Cerebellar nuclear complex (tissue), 1 donor: ENCODE data around the gene GRIN2D.

Experiments used
- DNase-seq, 2 experiments: peaks; one replicate each; lab custom pipeline; 2025; lab: John Stamatoyannopoulos, UW

Gene GRIN2D

DNA sequence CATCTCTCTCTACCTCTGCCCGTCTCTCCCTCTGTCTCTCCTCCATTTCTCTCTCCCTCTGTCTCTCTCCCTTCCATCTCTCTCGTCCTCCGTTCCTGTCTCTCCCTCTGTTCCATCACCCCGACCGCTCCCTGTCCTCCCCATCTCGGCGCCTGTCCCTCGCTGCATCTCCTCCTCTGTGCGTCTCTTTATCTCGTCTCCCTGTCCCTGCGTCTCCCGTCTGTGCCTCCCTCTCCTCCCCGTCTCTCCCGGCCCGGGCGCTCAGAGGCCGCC is 4.6 kb downstream of the GRIN2D start:
- DNase-seq: no peak

DNA sequence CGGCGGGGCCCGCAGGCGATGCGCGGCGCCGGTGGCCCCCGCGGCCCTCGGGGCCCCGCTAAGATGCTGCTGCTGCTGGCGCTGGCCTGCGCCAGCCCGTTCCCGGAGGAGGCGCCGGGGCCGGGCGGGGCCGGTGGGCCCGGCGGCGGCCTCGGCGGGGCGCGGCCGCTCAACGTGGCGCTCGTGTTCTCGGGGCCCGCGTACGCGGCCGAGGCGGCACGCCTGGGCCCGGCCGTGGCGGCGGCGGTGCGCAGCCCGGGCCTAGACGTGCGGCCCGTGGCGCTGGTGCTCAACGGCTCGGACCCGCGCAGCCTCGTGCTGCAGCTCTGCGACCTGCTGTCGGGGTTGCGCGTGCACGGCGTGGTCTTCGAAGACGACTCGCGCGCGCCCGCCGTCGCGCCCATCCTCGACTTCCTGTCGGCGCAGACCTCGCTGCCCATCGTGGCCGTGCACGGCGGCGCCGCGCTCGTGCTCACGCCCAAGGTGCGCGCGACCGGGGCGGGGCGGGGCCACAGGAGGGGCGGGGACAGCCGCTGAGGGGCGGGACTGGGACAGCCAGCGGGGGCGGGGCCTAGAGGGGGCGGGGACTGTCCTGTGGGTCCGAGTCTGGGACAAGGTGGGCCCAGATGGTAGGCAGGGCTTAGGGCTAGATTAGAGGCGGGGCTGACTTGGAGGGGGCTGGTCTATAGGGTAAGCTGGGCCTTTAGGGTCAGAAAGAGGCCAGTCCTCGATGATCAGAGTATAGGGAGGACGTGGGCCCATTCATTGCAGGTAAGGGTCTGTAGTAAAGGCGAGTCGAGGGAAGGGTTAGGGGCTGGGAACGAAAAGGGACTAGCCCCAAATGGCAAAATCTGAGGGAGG is 5.1 kb downstream of the GRIN2D start:
- no peak for DNase-seq

DNA sequence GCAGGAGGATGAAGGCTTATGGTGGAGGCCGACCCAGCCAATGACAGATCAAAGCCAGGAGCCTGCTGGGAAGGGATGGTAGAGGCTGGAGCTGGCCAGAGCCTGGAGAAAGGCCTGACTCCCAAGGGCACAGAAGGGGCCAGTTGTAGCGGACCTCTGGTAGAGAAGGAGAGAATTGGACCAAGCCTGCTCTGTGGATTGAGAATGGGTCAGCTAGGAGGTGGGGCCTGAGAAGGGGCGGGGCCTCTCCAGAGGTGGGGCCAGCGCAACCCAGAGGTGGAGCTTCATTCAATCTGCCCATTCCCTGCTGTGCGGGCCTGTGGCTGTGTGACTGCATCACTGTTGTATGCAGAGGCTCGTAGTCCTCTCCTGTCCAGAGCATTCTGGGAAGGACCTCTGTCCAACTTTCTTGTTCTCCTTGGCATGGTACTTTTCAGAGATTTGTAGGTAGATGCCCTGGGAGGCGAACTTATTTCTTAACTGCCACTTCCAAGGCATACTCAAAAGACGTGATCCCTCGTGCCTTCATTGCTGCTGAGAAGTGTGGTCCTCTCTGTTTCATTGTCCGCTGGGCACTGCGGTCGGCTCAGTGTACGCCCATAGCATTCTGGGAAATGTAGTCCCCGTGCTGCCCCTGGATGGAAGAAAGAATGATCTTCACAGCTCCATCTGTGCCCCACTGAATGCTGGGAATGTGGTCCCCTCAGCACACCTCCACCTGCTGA is 6.7 kb downstream of the GRIN2D start:
- no peak for DNase-seq

DNA sequence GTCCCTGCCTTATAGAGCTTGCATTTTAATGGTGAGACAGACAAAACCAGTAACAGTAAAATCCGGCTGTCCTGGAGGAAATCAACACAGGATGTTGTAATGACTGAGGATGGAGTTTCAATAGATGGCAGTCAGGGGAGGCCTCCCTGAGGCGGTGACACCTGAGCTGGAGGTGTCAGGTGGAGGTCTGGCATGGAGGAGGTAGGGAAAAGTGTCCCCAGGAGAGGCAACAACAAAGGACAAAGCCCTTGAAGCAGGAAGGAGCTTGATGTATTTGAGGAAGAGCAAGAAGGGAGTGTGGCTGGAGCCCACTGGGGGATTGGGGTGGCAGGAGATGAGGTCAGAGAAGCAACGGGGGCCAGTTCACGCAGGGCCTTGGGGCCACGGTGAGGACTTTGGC is 7.8 kb downstream of the GRIN2D start:
- DNase-seq: no peak

DNA sequence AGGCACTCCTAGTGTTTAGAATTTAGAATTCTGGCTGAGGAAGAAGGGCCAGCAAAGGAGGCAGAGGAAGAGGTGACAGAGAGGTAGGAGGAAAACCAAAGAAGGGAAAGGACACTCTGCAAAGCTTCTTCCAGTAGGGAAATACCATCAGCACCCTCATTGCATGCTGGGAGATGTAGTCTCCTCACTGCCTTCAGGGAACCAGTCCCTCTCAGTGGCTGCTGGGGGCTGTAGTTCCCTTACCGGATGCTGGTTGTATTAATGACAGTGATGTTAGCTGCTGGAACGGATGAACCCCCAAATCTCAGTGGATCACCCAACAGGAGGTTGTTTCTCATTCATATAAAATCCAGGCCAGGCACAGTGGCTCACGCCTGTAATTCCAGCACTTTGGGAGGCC is 10.1 kb downstream of the GRIN2D start:
- DNase-seq: no peak

DNA sequence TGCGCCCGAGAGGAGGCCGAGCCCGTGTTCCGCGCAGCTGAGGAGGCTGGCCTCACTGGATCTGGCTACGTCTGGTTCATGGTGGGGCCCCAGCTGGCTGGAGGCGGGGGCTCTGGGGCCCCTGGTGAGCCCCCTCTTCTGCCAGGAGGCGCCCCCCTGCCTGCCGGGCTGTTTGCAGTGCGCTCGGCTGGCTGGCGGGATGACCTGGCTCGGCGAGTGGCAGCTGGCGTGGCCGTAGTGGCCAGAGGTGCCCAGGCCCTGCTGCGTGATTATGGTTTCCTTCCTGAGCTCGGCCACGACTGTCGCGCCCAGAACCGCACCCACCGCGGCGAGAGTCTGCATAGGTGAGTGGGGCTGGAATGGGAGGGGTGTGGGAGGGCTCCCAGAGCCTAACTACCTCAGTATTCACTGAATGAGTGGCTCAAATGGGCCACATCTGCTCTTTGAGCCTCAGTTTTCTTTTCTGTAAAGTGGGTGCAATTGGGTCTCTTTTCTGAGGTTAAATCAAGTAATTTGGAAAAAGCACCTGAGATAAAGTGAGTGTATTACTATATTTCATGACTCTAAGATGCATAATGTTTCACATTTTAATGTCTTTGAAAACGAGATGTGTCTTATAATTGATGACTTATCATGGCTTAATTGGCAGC is 11.7 kb downstream of the GRIN2D start:
- DNase-seq: no peak

DNA sequence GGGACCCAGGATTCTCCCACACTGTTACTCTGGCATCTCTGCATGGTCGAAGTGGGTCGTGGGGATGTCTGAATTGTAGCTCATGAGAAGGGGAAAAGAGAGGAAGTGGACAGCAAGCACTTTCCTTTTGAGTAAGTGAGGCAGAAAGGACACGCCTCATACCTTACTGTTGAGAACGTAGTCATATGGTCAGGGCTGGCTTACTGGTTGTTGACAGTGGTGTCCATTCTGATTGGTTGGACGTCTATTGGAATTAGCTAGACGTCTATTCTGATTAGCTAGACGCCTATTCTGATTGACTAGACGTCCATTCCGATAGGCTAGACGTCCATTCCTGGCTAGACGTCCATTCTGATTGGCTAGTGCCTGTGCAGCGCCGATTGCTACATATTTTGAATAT is 12.4 kb downstream of the GRIN2D start:
- DNase-seq: no peak

DNA sequence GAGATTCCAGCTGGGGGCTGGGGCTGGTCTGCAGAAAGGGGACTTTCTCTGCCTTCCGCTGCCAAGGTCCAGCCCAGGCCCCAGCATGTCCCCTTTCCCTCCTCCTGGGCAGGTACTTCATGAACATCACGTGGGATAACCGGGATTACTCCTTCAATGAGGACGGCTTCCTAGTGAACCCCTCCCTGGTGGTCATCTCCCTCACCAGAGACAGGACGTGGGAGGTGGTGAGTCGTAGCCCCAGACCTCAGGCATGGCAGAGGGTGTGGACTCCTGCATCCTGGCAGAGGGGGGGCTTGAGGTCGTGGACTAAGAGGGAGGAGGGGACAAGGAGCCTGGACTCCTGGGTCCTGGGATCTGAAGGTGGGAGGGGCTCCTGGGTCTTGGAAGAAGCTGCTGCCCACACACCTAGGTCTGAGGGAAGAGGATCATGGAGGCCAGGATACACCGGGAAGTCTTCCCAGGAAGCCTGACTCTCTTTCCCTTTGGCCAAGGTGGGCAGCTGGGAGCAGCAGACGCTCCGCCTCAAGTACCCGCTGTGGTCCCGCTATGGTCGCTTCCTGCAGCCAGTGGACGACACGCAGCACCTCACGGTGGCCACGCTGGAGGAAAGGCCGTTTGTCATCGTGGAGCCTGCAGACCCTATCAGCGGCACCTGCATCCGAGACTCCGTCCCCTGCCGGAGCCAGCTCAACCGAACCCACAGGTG is 20.6 kb downstream of the GRIN2D start:
- no peak for DNase-seq

DNA sequence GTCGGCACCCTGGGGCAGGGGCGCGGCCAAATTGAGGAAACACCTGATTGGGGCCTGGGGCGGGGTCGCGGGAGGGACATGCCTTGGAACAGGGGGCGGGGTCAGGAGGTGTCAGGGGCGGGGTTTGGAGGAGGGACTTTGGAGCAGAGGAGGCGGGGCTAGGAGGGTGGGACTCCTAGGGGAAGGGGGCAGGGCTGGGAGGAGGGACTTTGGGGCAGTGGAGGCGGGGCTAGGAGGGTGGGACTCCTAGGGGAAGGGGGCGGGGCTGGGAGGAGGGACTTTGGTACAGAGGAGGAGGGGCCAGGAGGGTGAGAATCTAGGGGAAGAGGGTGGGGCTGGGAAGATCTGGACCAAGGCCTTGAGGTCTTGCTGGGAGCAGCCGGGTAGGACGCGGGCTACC is 21.9 kb downstream of the GRIN2D start:
- DNase-seq: no peak

DNA sequence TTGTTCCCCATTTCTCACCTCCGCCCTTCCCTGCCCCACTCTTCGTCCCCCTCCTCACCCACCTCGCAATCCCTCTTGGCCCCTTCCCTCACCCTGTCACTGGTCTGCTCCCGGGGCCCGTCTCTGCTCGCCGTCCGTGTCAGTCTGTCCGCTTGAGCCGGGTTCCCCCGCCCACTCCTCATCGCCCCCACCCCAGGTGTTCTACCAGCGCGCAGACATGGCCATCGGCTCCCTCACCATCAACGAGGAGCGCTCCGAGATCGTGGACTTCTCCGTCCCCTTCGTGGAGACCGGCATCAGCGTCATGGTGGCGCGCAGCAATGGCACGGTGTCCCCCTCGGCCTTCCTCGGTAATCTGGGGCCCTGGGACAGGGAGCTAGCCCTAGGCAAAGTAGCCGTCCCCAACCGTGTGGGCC is 22.3 kb downstream of the GRIN2D start:
- no peak for DNase-seq

DNA sequence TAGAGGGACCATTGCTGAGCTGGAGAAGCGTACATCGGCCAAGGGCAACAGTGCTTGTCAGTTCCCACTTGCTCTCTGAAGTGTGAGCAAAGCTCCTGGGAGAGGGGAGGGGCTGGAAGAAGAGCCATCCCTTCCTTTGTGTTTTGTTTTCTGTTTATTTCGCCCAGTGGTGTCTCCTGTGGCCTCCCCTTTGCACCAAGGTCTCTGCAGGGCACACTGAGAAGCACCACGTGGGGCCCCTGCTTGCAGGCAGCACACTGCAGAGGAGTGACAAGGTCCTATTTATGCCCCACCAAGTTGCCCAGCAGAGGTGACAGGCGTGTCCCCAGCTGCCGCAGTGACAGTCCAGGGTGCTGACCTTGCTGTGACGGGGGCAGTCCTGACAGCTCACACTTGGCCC is 24.0 kb downstream of the GRIN2D start:
- DNase-seq: no peak

DNA sequence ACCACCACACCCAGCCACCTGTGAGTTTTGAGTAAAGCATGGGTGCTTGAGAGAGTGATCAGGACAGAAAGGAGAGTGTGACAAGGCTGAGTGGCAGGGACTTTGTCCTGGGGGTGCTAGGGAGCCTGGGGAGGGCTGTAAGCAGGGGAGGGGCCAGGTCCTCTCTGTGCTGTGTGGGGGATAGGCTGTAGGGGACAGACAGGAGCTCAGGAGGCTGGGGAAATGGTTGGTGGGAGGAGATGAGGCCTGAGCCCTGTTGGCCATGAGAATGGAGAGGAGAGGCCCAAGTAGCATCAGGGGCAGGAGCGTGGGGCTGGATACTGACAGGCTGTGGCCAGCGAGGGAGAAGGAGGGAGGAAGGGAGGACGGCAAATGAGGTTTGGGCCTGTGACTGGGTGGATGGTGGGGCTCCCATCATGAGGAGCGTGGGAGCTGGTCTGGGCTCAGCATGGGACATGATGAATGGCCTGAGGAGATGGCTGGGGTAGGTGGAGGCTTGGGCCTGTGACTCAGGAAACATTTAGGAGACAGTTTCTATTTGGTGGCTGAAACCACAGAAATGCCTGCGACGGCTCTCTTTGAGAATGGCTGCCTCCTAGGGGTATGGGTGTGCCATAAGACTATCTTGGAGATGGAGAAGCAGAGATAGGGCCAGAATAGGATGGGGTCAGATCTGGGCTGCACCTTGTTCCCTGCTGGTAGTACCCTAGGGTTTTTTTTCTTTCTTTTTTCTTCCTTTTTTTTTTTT is 25.0 kb downstream of the GRIN2D start:
- no peak for DNase-seq

DNA sequence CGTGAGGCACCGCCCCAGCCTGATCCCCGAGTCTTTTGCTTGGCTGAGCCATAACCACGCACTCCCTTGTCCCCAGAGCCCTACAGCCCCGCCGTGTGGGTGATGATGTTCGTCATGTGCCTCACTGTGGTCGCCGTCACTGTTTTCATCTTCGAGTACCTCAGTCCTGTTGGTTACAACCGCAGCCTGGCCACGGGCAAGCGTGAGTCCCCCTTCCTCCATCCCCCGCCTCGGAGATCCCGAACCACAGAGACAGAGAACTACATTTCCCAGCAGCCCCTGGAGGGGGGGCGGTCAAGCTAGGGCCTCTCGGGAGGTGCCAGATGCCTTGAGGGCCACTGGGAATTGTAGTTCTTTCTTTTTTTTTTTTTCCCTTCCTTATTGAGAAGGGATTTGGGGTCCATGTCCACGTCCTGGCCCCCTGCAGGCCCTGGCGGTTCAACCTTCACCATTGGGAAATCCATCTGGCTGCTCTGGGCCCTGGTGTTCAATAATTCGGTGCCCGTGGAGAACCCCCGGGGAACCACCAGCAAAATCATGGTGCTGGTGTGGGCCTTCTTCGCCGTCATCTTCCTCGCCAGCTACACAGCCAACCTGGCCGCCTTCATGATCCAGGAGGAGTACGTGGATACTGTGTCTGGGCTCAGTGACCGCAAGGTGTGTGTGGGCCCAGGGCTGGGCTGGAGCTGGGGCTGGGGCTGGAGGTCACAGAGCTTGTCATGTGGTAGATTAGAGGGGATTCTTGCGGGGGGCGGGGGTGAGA is 25.9 kb downstream of the GRIN2D start:
- peak in 1 of 2 experiments; percentile 14 for DNase-seq

DNA sequence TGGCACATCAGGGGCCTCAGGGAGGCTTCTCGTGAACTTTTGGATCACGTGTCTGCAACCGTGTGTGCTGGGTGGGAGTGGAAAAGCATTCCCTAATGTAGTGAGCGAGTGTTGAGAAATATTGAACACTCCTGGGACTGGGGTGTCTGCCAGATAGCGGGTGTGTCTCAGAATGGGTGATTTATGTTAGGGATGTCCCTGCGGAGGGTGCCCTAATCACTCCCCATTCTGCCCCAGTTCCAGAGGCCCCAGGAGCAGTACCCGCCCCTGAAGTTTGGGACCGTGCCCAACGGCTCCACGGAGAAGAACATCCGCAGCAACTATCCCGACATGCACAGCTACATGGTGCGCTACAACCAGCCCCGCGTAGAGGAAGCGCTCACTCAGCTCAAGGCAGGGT is 28.1 kb downstream of the GRIN2D start:
- DNase-seq: no peak

DNA sequence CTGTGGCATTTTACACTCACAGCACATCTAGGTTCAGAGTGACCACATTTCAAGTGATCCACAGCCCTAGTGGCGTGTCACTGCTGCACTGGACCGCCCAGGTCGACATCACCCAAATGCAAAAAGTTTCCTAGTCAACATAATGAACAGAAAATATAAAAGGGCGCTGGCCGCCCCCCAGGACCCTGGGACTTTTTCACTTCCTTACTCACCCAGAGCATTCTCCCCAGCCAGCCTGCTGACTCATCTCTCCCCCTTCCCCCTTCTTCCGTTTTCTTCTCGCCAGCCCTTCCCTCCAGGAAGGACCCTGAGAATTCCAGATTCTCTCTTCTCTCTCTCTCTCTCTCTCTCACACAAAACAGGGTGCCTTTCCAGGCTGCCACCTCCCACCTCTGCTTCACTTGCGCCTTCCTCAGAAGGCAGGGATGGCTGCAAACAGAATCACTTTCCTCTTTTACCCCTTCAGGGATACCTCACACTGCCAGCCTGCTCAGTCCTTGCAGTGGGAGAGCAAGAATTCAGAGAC is 31.3 kb downstream of the GRIN2D start:
- no peak for DNase-seq

DNA sequence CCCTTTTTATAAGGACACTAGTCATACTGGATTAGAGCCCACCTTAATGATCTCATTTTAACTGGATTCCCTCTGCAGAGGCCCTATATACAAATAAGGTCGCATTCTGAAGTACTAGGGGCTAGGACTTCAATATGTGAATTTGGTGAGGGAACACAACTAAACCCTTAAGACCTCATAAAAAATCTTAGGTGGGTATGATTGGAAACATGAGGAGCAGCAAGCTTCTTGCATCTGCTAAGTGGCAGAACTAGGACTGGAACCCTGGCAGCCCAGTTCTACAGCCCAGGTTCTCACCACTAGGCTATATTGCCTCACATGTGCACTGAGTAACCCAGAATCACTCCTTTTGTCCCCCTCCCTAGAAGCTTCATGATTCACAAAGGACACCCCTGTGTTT is 35.2 kb downstream of the GRIN2D start:
- DNase-seq: no peak

DNA sequence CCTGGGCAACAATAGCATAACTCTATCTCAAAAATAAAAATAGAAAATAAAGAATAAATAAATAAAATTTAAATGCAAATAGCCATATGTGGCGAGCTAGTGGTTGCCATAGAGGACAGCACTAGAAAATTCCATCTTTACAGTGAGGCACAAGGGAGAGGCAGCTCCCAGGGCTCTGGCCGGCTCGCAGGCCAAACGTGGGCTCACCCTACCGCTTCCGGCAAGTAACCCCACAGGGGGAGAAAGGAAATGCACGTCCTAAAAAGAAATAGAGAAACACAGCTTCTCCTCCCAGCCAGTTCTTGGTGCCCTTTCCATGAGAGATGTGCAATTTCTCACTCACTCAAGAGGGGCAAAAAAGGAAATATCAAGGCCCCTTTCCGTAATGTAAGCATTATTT is 39.9 kb downstream of the GRIN2D start:
- DNase-seq: no peak

DNA sequence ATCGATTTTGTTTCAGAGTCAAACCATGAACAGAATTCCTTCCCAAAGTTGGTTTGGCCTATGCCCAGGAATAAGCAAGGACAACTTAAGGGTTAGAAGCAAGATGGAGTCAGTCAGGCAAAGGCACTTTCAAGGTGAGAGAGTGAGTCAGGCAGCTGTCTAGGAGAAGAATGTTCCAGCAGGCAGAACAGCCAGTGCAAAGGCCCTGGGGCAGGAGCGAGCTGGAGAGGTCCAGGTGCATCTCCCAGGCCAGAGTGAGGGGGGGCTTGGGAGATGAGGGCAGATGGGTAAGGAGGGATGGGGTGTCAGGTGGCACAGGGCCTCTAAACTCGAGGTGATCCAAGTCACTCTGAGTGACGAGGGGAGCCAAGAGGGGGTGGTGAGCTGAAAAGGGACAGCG is 43.1 kb downstream of the GRIN2D start:
- DNase-seq: no peak

DNA sequence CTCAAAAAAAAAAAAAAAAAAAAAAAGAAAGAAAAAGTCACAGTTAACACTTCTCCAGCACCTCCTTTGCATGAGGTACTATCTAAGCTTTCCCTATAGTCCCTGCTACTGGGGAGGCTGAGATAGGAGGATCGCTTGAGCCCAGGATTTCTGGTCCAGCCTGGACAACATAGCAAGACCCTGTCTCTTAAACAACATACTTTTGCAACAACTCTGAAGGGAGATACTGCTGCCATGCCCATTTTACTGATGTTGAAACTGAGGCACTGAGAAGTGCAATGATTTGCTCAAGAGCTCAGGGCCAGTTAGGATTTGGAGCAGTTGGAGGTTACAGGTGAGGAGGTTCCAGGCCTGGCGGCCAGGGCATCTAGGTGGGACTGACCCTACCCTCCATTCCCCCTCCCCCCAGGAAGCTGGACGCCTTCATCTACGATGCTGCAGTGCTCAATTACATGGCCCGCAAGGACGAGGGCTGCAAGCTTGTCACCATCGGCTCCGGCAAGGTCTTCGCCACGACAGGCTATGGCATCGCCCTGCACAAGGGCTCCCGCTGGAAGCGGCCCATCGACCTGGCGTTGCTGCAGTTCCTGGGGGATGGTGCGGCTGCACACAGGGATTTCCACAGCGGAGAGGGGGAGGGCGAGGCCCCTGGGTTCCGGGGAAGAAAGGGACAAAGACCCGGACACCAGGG is 48.0 kb downstream of the GRIN2D start:
- DNase-seq: no peak
